WERI-Rb-1 (cell line): ENCODE data around the gene TRPC6.

Experiments
- DNase-seq: peaks from one replicate; pipeline ENCODE4 v3.0.0-alpha.2; 2020
- H3K27ac ChIP-seq: fragments of 250-450 bp; sonication (Bioruptor Pico); 2 replicates; pipeline ENCODE4 v1.5.1; 2020; ENCODE audit warnings: mild to moderate bottlenecking, moderate library complexity
- H3K27me3 ChIP-seq: fragments of 250-450 bp; sonication (Bioruptor Pico); 2 replicates; pipeline ENCODE4 v1.5.1; 2021; ENCODE audit warnings: mild to moderate bottlenecking, low read depth, moderate library complexity; ENCODE audit not compliant: insufficient read depth, severe bottlenecking
- H3K36me3 ChIP-seq: fragments of 250-450 bp; sonication (Bioruptor Pico); 2 replicates; pipeline ENCODE4 v1.5.1; 2020; ENCODE audit warnings: mild to moderate bottlenecking, moderate library complexity
- H3K4me3 ChIP-seq: 2 replicates; pipeline ENCODE4 v1.5.1; 2011; ENCODE audit warnings: low read depth, mild to moderate bottlenecking, control low read depth, low read length
- H3K9me3 ChIP-seq: fragments of 250-450 bp; sonication (Bioruptor Pico); 2 replicates; pipeline ENCODE4 v1.5.1; 2021; ENCODE audit warnings: mild to moderate bottlenecking, moderate library complexity; ENCODE audit not compliant: severe bottlenecking
- CTCF ChIP-seq: IDR thresholded peaks from 2 replicates; pipeline ENCODE4 v1.5.1; 2011; ENCODE audit warnings: low read depth, mild to moderate bottlenecking, control low read depth, inconsistent platforms, low read length

TRPC6 gene

GRCh38 chr11:101498891-101499290 is 84.9 kb downstream of the TRPC6 start:
- Histone ChIP-seq H3K4me3 (no peak overlapping the region), H3K27ac (no peak overlapping the region), H3K9me3 (no peaks in the 10 kb centered on the region), H3K27me3 (no peaks in the 10 kb centered on the region), H3K36me3 (no peaks in the 10 kb centered on the region)
- DNase-seq, result no peak
- TF ChIP-seq CTCF, result no peak

GRCh38 chr11:101497291-101497690 is 86.5 kb downstream of the TRPC6 start:
- Histone ChIP-seq H3K36me3 (no peaks in the 10 kb centered on the region), H3K27ac (no peak overlapping the region), H3K4me3 (no peak overlapping the region), H3K27me3 (no peaks in the 10 kb centered on the region), H3K9me3 (no peaks in the 10 kb centered on the region)
- TF ChIP-seq CTCF, result no peak
- no peak for DNase-seq

- H3K4me3 ChIP-seq, result no peak overlapping the region
- no peaks in the 10 kb centered on the region for H3K36me3 ChIP-seq
- H3K9me3 ChIP-seq, result no peaks in the 10 kb centered on the region
- no peak for DNase-seq
- no peaks in the 10 kb centered on the region for H3K27me3 ChIP-seq
- H3K27ac ChIP-seq, result no peak overlapping the region
- no peak for TF ChIP-seq CTCF
Measured at GRCh38 chr11:101487775-101488174, 96.0 kb downstream of the TRPC6 start.

GRCh38 chr11:101482556-101483124 is 101.2 kb downstream of the TRPC6 start:
- DNase-seq, result no peak
- TF ChIP-seq CTCF, result no peak
- Histone ChIP-seq H3K4me3 (no peak overlapping the region), H3K36me3 (no peaks in the 10 kb centered on the region), H3K27me3 (no peaks in the 10 kb centered on the region), H3K9me3 (no peaks in the 10 kb centered on the region), H3K27ac (no peak overlapping the region)

- no peaks in the 10 kb centered on the region for H3K9me3 ChIP-seq
- no peak overlapping the region for H3K4me3 ChIP-seq
- DNase-seq, result peak; percentile 23
- no peak for TF ChIP-seq CTCF
- no peaks in the 10 kb centered on the region for H3K36me3 ChIP-seq
- no peaks in the 10 kb centered on the region for H3K27me3 ChIP-seq
- H3K27ac ChIP-seq, result no peak overlapping the region
Measured at GRCh38 chr11:101478587-101479369, 105.0 kb downstream of the TRPC6 start.
